Neuronal stem cell (in vitro differentiated cells): ENCODE results near the gene SPEM2.

Source experiments
- DNase-seq: peaks from one replicate; pipeline ENCODE4 v3.0.0-alpha.2; 2013; ENCODE audit warnings: low spot score
- H2AFZ ChIP-seq: one replicate; pipeline ENCODE4 v1.6.1; 2013; ENCODE audit warnings: mild to moderate bottlenecking, low read length, inconsistent platforms
- H2AK5ac ChIP-seq: 2 replicates; pipeline ENCODE4 v1.6.1; 2013; ENCODE audit warnings: low read depth, mild to moderate bottlenecking, inconsistent platforms, low read length, moderate library complexity, mixed read lengths
- H2BK120ac ChIP-seq: 2 replicates; pipeline ENCODE4 v1.6.1; 2013; ENCODE audit warnings: low read depth, mild to moderate bottlenecking, inconsistent platforms, low read length, moderate library complexity, mixed read lengths
- H2BK12ac ChIP-seq: one replicate; pipeline ENCODE4 v1.6.1; 2013; ENCODE audit warnings: low read length, inconsistent platforms
- H2BK15ac ChIP-seq: 2 replicates; pipeline ENCODE4 v1.6.1; 2013; ENCODE audit warnings: mild to moderate bottlenecking, low read length, inconsistent platforms, mixed read lengths
- H2BK5ac ChIP-seq: one replicate; pipeline ENCODE4 v1.6.1; 2013; ENCODE audit warnings: inconsistent platforms, mild to moderate bottlenecking, low read length, moderate library complexity
- H3K14ac ChIP-seq: one replicate; pipeline ENCODE4 v1.6.1; 2013; ENCODE audit warnings: low read length, inconsistent platforms
- H3K18ac ChIP-seq: 2 replicates; pipeline ENCODE4 v1.6.1; 2013; ENCODE audit warnings: low read length, inconsistent platforms
- H3K23ac ChIP-seq: 2 replicates; pipeline ENCODE4 v1.6.1; 2013; ENCODE audit warnings: low read depth, mild to moderate bottlenecking, mixed read lengths, low read length, inconsistent platforms; ENCODE audit not compliant: poor library complexity
- H3K27ac ChIP-seq: replicated peaks from 3 replicates; pipeline ENCODE4 v1.5.1; 2013; ENCODE audit warnings: low read length, inconsistent platforms
- H3K27me3 ChIP-seq, 3 experiments: 2 replicates each; pipeline ENCODE4 v1.6.1; 2013; ENCODE audit warnings: low read length in 3 of 3, mild to moderate bottlenecking in 2 of 3, inconsistent platforms in 1 of 3, low read depth in 1 of 3, mixed read lengths in 1 of 3, moderate library complexity in 1 of 3; ENCODE audit not compliant: control insufficient read depth in 3 of 3, insufficient read depth in 3 of 3
- H3K36me3 ChIP-seq, 2 donors: replicated peaks in 1 of 2; 2 replicates each; pipeline ENCODE4 v1.6.1; 2013; ENCODE audit warnings: low read length in 2 of 2; ENCODE audit not compliant: control insufficient read depth in 2 of 2, insufficient read depth in 2 of 2
- H3K4ac ChIP-seq: 2 replicates; pipeline ENCODE4 v1.6.1; 2013; ENCODE audit warnings: inconsistent platforms, mild to moderate bottlenecking, low read length, moderate library complexity
- H3K4me1 ChIP-seq, 2 donors: 1 replicate in 1 of 2; 2 replicates in 1 of 2; pipeline ENCODE4 v1.6.1; 2013; ENCODE audit warnings: low read length in 2 of 2, low read depth in 1 of 2; ENCODE audit not compliant: control insufficient read depth in 2 of 2, insufficient read depth in 1 of 2
- H3K4me2 ChIP-seq: one replicate; pipeline ENCODE4 v1.6.1; 2013; ENCODE audit warnings: mild to moderate bottlenecking, low read length, inconsistent platforms; ENCODE audit not compliant: insufficient read depth, poor library complexity, severe bottlenecking
- H3K4me3 ChIP-seq, 2 donors: 2 replicates each; pipeline ENCODE4 v1.5.1; 2013; ENCODE audit warnings: low read length in 2 of 2, mild to moderate bottlenecking in 2 of 2, inconsistent platforms in 1 of 2, moderate library complexity in 1 of 2
- H3K79me1 ChIP-seq: one replicate; pipeline ENCODE4 v1.6.1; 2013; ENCODE audit warnings: low read depth, mild to moderate bottlenecking, inconsistent platforms, low read length, moderate library complexity
- H3K9ac ChIP-seq: one replicate; pipeline ENCODE4 v1.6.1; 2013; ENCODE audit warnings: mild to moderate bottlenecking, low read depth, low read length, inconsistent platforms; ENCODE audit not compliant: poor library complexity
- H3K9me3 ChIP-seq, 2 donors: replicated peaks in 1 of 2; 2 replicates each; pipeline versions ENCODE3 to v1.6.1; 2013; ENCODE audit warnings: low read length in 2 of 2, mild to moderate bottlenecking in 2 of 2, inconsistent platforms in 1 of 2, low read depth in 1 of 2, mixed read lengths in 1 of 2, moderate library complexity in 1 of 2; ENCODE audit not compliant: control insufficient read depth in 2 of 2, insufficient read depth in 1 of 2
- H4K8ac ChIP-seq: one replicate; pipeline ENCODE4 v1.6.1; 2013; ENCODE audit warnings: low read depth, mild to moderate bottlenecking, inconsistent platforms, low read length, moderate library complexity
- H4K91ac ChIP-seq: one replicate; pipeline ENCODE4 v1.6.1; 2013; ENCODE audit warnings: low read length, low read depth, mild to moderate bottlenecking, inconsistent platforms; ENCODE audit not compliant: poor library complexity
- WGBS, 2 donors: extraction: QIAGEN DNeasy Blood & Tissue Kit; methylation state at CpG; one replicate each; pipeline ENCODE4 v1.1.7; 2013; ENCODE audit warnings: missing lambda C conversion rate in 2 of 2, mixed read lengths in 1 of 2; ENCODE audit not compliant: insufficient read length in 2 of 2, insufficient replicate concordance in 1 of 2; ENCODE audit errors: extremely low coverage in 2 of 2; 5-methylcytosine and 5-hydroxymethylcytosine counted together

The SPEM2 gene

GRCh38 chr17:7382901-7383300 is 42.5 kb upstream of the SPEM2 start:
- Histone ChIP-seq H3K79me1 (no peaks in the 10 kb centered on the region), H3K4ac (no peak overlapping the region), H2AK5ac (peak overlapping the region; percentile 82), H3K14ac (no peak overlapping the region), H2BK12ac (no peak overlapping the region), H3K9me3 (peaks cover 11 to 17% of the 10 kb centered on the region in 2 donors), H3K27me3 (peaks cover 3 to 56% (median 49%) of the 10 kb centered on the region in 3 experiments), H3K27ac (no peak overlapping the region), H3K4me3 (no peak overlapping the region), H2BK120ac (no peak overlapping the region), H4K8ac (no peak overlapping the region), H3K36me3 (no peaks in the 10 kb centered on the region), H3K4me1 (peaks cover 8 to 10% of the 10 kb centered on the region in 2 donors), H3K9ac (no peak overlapping the region), H3K23ac (peak overlapping the region; percentile 58), H3K18ac (no peak overlapping the region), H4K91ac (no peak overlapping the region), H2BK5ac (no peak overlapping the region), H2AFZ (no peak overlapping the region), H2BK15ac (peak overlapping the region; percentile 86), H3K4me2 (no peak overlapping the region)
- WGBS, 2 donors: no CpG with 5 or more reads among the region's 10 CpGs
- no peak for DNase-seq

- Histone ChIP-seq H3K36me3 (no peaks in the 10 kb centered on the region), H2BK12ac (peak overlapping the region; percentile 14), H3K4me1 (peaks cover 8 to 10% of the 10 kb centered on the region in 2 donors), H4K91ac (no peak overlapping the region), H3K9me3 (peaks cover 11 to 17% of the 10 kb centered on the region in 2 donors), H2BK120ac (no peak overlapping the region), H3K23ac (peak overlapping the region; percentile 58), H2AK5ac (peak overlapping the region; percentile 82), H3K27me3 (peaks cover 3 to 56% (median 49%) of the 10 kb centered on the region in 3 experiments), H3K4me2 (peak overlapping the region; percentile 98), H2BK5ac (peak overlapping the region; percentile 35), H3K4ac (peak overlapping the region; percentile 69), H3K4me3 (no peak overlapping the region), H2BK15ac (peak overlapping the region; percentile 86), H2AFZ (no peak overlapping the region), H3K79me1 (no peaks in the 10 kb centered on the region), H3K27ac (no peak overlapping the region), H3K14ac (peak overlapping the region; percentile 65), H3K18ac (peak overlapping the region; percentile 97), H4K8ac (peak overlapping the region; percentile 32), H3K9ac (peak overlapping the region; percentile 38)
- WGBS, 2 donors: no CpG with 5 or more reads among the region's 11 CpGs
- DNase-seq: no peak
Observed at GRCh38 chr17:7383371-7383741, 42.1 kb upstream of the SPEM2 start.

- H2BK5ac ChIP-seq: peak overlapping the region; percentile 35
- H3K4me2 ChIP-seq: peak overlapping the region; percentile 98
- H3K9ac ChIP-seq: peak overlapping the region; percentile 92
- peak overlapping the region; percentile 88 for H2BK15ac ChIP-seq
- H4K91ac ChIP-seq: no peak overlapping the region
- peak overlapping the region; percentile 82 for H2AFZ ChIP-seq
- no peaks in the 10 kb centered on the region for H3K79me1 ChIP-seq
- H3K27ac ChIP-seq: no peak overlapping the region
- peak overlapping the region; percentile 95 for H2BK12ac ChIP-seq
- H4K8ac ChIP-seq: peak overlapping the region; percentile 32
- peak overlapping the region; percentile 58 for H3K23ac ChIP-seq
- H3K27me3 ChIP-seq: peaks cover 3 to 56% (median 49%) of the 10 kb centered on the region in 3 experiments
- H3K4me1 ChIP-seq: peaks cover 8 to 10% of the 10 kb centered on the region in 2 donors
- peaks cover 11 to 17% of the 10 kb centered on the region in 2 donors for H3K9me3 ChIP-seq
- peak overlapping the region; percentile 82 for H2AK5ac ChIP-seq
- peak overlapping the region; percentile 66 for H3K14ac ChIP-seq
- H3K4me3 ChIP-seq: peak overlapping the region; percentile 24 to 66
- peak overlapping the region; percentile 69 for H3K4ac ChIP-seq
- no peak for DNase-seq
- H3K18ac ChIP-seq: peak overlapping the region; percentile 97
- no peak overlapping the region for H2BK120ac ChIP-seq
- WGBS, 2 donors: no CpG with 5 or more reads among the region's 65 CpGs
- peaks cover 0 to 4% of the 10 kb centered on the region in 2 donors for H3K36me3 ChIP-seq
Observed at GRCh38 chr17:7383742-7384488, 41.5 kb upstream of the SPEM2 start.

- H2BK15ac ChIP-seq: peak overlapping the region; percentile 88
- H3K27me3 ChIP-seq: peaks cover 3 to 51% (median 48%) of the 10 kb centered on the region in 3 experiments
- H3K4me1 ChIP-seq: peaks cover 8 to 10% of the 10 kb centered on the region in 2 donors
- WGBS, 2 donors: no CpG with 5 or more reads among the region's 23 CpGs
- peak overlapping the region; percentile 92 for H3K9ac ChIP-seq
- no peak overlapping the region for H4K91ac ChIP-seq
- no peaks in the 10 kb centered on the region for H3K79me1 ChIP-seq
- H3K4ac ChIP-seq: peak overlapping the region; percentile 40
- peak overlapping the region; percentile 60 for H3K14ac ChIP-seq
- no peak for DNase-seq
- H3K4me3 ChIP-seq: peak overlapping the region; percentile 24 to 66
- peak overlapping the region; percentile 97 for H3K18ac ChIP-seq
- peak overlapping the region; percentile 82 for H2AFZ ChIP-seq
- peak overlapping the region; percentile 95 for H2BK12ac ChIP-seq
- H2BK5ac ChIP-seq: no peak overlapping the region
- peaks cover 3 to 10% of the 10 kb centered on the region in 2 donors for H3K36me3 ChIP-seq
- peak overlapping the region; percentile 98 for H3K4me2 ChIP-seq
- no peak overlapping the region for H3K27ac ChIP-seq
- H4K8ac ChIP-seq: no peak overlapping the region
- no peak overlapping the region for H2BK120ac ChIP-seq
- H3K23ac ChIP-seq: peak overlapping the region; percentile 58
- peak overlapping the region; percentile 66 for H2AK5ac ChIP-seq
- peaks cover 8 to 10% of the 10 kb centered on the region in 2 donors for H3K9me3 ChIP-seq
Observed at GRCh38 chr17:7384489-7385081, 40.8 kb upstream of the SPEM2 start.
